ENCODE measurements around the gene NACC2. TPM values are rescaled to one million over a fixed set of nuclear protein-coding genes. Genes with fewer than 3 reads are reported as not detected.

Gene NACC2
- total RNA-seq, 2 donors from 2014 or later = 24.5 to 55.2 TPM

DNA sequence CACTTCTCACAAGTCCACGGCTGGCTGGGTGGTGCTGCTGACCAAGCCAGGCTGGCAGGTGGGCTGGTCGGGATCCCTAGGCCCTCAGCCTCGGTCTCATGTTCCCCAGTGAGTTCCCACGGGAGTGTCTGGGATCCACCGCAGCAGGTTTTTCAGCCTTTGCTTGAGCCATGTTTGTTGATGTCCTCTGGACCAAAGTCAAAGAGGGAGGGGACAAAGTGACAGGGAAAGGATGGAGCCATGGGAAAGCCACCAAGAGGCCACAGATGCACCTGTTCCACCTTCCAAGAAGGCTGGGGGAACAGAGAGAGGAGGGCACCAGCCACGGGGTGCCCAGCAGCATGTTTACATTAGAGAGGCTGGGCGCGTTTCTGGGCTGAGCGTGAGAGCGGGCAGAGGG is 131.2 kb downstream of the NACC2 start:
- intact Hi-C loops (cut with DNase I) = loop anchor here (5.0 to 10.0 kb wide), 3 partner anchors 57 to 359 kb away; partner anchors contain the start of gene CAMSAP1
- no peak overlapping the region for H3K4me3 ChIP-seq
- 55% methylated on average over 10 of the region's 10 CpGs for WGBS
- no peaks in the 10 kb centered on the region for H3K36me3 ChIP-seq
- peaks cover 3% of the 10 kb centered on the region for H3K4me1 ChIP-seq (replicated peaks)
- H3K9me3 ChIP-seq = no peaks in the 10 kb centered on the region
- H3K27ac ChIP-seq = no peak overlapping the region
- peak; percentile 33 for DNase-seq (ENCODE audit: low spot score)
- no peaks in the 10 kb centered on the region for H3K27me3 ChIP-seq (replicated peaks; ENCODE audit: insufficient read depth)
- TF ChIP-seq POLR2AphosphoS5 (IDR thresholded peaks at IDR 0.05) = peak; percentile 56
- TF ChIP-seq POLR2A (IDR thresholded peaks at IDR 0.05) = no peak
- TF ChIP-seq CTCF (IDR thresholded peaks at IDR 0.05) = no peak

- Histone ChIP-seq H3K9me3 (no peaks in the 10 kb centered on the region), H3K4me1 (replicated peaks) (peaks cover 3% of the 10 kb centered on the region), H3K4me3 (no peak overlapping the region), H3K27me3 (replicated peaks; ENCODE audit: insufficient read depth) (no peaks in the 10 kb centered on the region), H3K27ac (no peak overlapping the region), H3K36me3 (no peaks in the 10 kb centered on the region)
- intact Hi-C loops (cut with DNase I) = loop anchor here (5.0 to 10.0 kb wide), 3 partner anchors 56 to 359 kb away; partner anchors contain the start of gene CAMSAP1
- 84% methylated on average over 8 of the region's 8 CpGs for WGBS
- no peak for TF ChIP-seq POLR2A (IDR thresholded peaks at IDR 0.05)
- no peak for DNase-seq (ENCODE audit: low spot score)
Measured at GRCh38 chr9:135963338-135963737, 131.8 kb downstream of the NACC2 start.

DNA sequence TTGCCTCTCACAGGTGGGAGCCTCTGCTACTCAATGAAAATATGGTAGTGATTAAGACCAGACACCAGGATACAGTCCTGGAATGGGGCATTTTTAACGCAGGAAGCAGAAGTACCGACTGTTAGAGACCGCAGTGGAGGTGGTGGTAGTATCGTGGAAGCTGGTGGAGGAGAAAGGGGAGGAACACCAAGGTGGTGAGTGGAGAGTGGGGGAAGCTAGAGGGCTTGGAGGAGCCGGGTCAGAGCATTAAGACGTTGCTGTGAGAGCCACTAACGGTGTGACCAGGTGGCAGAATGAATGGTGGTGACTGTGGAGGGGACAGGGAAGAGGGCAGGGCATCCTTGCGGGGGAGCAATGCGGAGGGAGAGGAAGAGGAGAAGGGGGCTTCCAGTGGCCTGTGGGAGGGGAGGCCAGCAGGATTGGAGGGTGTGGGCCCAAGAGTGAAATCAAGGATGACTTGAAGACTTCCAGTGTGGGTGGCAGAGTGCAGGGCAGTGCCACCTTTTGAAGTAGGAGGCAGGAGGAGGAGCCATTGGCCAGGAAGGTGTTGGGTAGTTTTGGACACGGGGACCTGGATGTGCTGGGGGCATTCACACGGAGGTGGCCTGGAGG is 132.3 kb downstream of the NACC2 start:
- Histone ChIP-seq H3K27ac (no peak overlapping the region), H3K4me3 (no peak overlapping the region), H3K27me3 (replicated peaks; ENCODE audit: insufficient read depth) (no peaks in the 10 kb centered on the region), H3K4me1 (replicated peaks) (peaks cover 3% of the 10 kb centered on the region), H3K36me3 (no peaks in the 10 kb centered on the region), H3K9me3 (no peaks in the 10 kb centered on the region)
- 53% methylated on average over 11 of the region's 11 CpGs for WGBS
- TF ChIP-seq POLR2A (IDR thresholded peaks at IDR 0.05) = no peak
- TF ChIP-seq CTCF (IDR thresholded peaks at IDR 0.05) = no peak
- no peak for TF ChIP-seq POLR2AphosphoS5 (IDR thresholded peaks at IDR 0.05)
- no peak for DNase-seq (ENCODE audit: low spot score)
- intact Hi-C loops (cut with DNase I) = loop anchor here (5.0 to 10.0 kb wide), 3 partner anchors 56 to 358 kb away; partner anchors contain the start of gene CAMSAP1

DNA sequence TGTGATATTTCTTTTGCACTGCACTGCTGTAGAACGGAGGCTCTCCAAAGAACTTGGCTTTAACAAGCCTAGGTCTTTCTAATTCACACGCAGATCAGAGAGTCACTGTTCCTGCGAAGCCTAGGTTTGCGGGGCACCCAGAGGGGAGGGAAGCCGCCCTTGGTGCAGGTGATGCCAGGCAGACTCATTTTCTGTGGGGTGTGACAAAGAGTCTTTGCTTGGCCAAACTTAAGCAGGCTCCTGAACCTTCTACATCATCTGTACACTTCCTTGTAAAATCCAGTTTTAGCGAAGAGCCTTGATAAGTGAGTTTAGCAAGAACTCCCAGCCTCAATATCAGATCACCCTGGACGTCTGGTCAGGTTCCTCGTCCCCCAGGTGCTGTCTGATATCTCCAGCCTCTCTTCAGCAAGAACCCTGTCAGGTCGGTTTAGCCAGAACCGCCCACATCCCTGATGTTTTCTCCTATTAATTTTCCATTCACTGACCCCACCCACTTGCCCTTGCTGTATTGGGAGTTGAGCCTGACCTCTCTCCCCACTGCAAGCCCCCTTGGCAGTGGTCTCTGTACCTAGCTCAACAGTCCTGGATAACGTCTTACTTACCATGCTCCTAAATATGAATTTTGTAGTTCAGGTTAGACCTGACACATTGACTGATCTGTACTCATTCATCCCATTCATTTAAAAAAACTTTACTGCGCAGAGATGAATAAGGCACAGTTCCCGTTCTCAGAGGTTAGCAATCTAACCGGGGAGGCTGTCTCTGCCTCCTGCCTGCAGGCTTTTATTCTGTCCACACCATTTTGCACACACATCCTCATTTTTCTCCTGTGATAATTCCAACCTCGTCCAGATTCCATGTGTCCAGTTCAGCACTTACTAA is 133.0 kb downstream of the NACC2 start:
- H3K27me3 ChIP-seq (replicated peaks; ENCODE audit: insufficient read depth) = no peaks in the 10 kb centered on the region
- TF ChIP-seq CTCF (IDR thresholded peaks at IDR 0.05) (no peak), POLR2AphosphoS5 (IDR thresholded peaks at IDR 0.05) (no peak), POLR2A (IDR thresholded peaks at IDR 0.05) (no peak)
- no peak overlapping the region for H3K4me3 ChIP-seq
- no peaks in the 10 kb centered on the region for H3K36me3 ChIP-seq
- H3K27ac ChIP-seq = peak overlapping the region in 1 of 2 donors; percentile 1
- 33% methylated on average over 15 of the region's 15 CpGs for WGBS
- H3K9me3 ChIP-seq = no peaks in the 10 kb centered on the region
- peaks cover 3% of the 10 kb centered on the region for H3K4me1 ChIP-seq (replicated peaks)
- no peak for DNase-seq (ENCODE audit: low spot score)
- intact Hi-C loops (cut with DNase I) = loop anchor here (5.0 to 10.0 kb wide), 3 partner anchors 55 to 357 kb away; partner anchors contain the start of gene CAMSAP1

- peak; percentile 95 for DNase-seq (ENCODE audit: low spot score)
- Histone ChIP-seq H3K27ac (peak within 1 kb of the TSS; percentile 82 to 87), H3K9me3 (no peaks in the 10 kb centered on the region), H3K4me3 (peak within 1 kb of the TSS; percentile 86 to 97), H3K4me1 (replicated peaks) (peaks cover 3% of the 10 kb centered on the region), H3K36me3 (no peaks in the 10 kb centered on the region), H3K27me3 (replicated peaks; ENCODE audit: insufficient read depth) (no peaks in the 10 kb centered on the region)
- TF ChIP-seq POLR2A (IDR thresholded peaks at IDR 0.05) = no peak
- TF ChIP-seq POLR2AphosphoS5 (IDR thresholded peaks at IDR 0.05) = peak; percentile 87
- peak; percentile 48 to 96 (median 72) for TF ChIP-seq CTCF (IDR thresholded peaks at IDR 0.05)
- intact Hi-C loops (cut with DNase I) = loop anchor here (5.0 to 10.0 kb wide), 3 partner anchors 54 to 356 kb away; partner anchors contain the start of gene CAMSAP1
- WGBS = under 1% methylated on average over 27 of the region's 53 CpGs
Measured at GRCh38 chr9:135961277-135961715, 133.8 kb downstream of the NACC2 start, which contains the start of gene UBAC1. UBAC1 (minus strand) TSS chr9:135961373; CDS start chr9:135961162, 211 bp downstream.

Measured in prostate gland (tissue), 2 donors.